ENCODE results near the gene RUNX1. TPM values are rescaled to one million over a fixed set of nuclear protein-coding genes. Genes with fewer than 3 reads are reported as not detected.

RUNX1 gene
- total and polyA plus RNA-seq, 10 of the 15 experiments (the other 5 are each of a cell fraction or from before 2014, with no cell fraction given): 0.90 to 15.2 (median 4.1) TPM

DNA sequence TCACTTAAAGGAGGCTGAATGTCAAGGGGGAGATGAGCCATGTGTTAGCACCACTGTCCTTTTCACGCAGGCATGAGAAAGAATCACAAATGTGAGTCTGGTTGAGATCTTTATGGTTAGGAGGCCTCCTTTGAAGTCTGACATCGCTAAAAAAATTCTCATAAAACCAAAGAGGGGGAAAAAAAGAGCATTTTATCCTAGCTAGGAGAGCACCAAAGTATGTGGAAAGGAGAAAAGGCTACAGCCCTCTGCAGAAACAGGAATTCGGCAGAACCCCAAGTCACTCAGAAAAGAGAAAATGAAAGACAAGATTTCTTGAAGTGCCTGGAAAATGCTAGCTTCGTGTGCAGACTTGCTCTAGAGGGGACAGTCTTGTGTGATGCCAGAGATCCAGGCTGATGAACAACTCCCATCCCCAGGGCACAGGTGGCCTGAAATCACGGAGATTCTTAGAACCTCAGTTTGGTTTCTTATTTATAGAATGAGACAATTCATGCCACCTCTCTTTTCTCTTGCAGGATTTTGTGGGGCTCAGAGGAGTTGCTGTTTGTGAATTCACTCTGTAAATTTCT lies 61.5 kb downstream of the RUNX1 start:
- BruUV-seq (replicated peaks): no TSS peak
- in situ Hi-C loops (cut with MboI) (no loop called here), intact Hi-C loops (cut with micrococcal nuclease; ENCODE audit: unreplicated experiment) (loop anchor here (2.0 kb wide), 1 partner anchor 57 kb away; no protein-coding TSS in a partner anchor)
- peaks cover 0 to 6% of the 10 kb centered on the region in 2 experiments; a peak in 3 of 4 replicates for H3K27me3 ChIP-seq (replicated peaks in 1 of 2; ENCODE audit: control insufficient read depth in 2 of 2, insufficient read depth in 2 of 2, low read length in 1 of 2)
- no peak overlapping the region for H2AFZ ChIP-seq (ENCODE audit: control insufficient read depth, low read depth, low read length)
- ChIA-PET RAD21 (ENCODE audit: unreplicated experiment) (interaction anchor here (1.2 kb wide), 1 partner anchor 13 kb away, joined by 3 read pairs; no protein-coding TSS in a partner anchor), CTCF (no interaction called here), SMC1A (ENCODE audit: uncharacterized antibody, unreplicated experiment) (no interaction called here), POLR2A (no interaction called here)
- H3K4me2 ChIP-seq (ENCODE audit: control insufficient read depth, insufficient read depth): peak overlapping the region; percentile 90
- no peak for DNase-seq (ENCODE audit: low read depth, low spot score)
- H4K20me1 ChIP-seq (ENCODE audit: control insufficient read depth, insufficient read depth): no peaks in the 10 kb centered on the region
- no peak overlapping the region for H3K9ac ChIP-seq (ENCODE audit: control insufficient read depth, insufficient read depth, low read length)
- peak overlapping the region; percentile 5; the same call in 1 of the 2 replicates for H3K4me3 ChIP-seq
- no peaks in the 10 kb centered on the region for H3K9me3 ChIP-seq (replicated peaks; ENCODE audit: control insufficient read depth, insufficient read depth, low read length)
- H3K4me1 ChIP-seq (ENCODE audit: control insufficient read depth, insufficient read depth, low read length): peaks cover 27% of the 10 kb centered on the region
- peak; percentile 23 for FAIRE-seq
- no peak for TF ChIP-seq ESRRA (IDR thresholded peaks at IDR 0.05; ENCODE audit: low read length)
- no peak for TF ChIP-seq DPF2 (IDR thresholded peaks at IDR 0.05)
- no peak; the same call in 1 of the 2 replicates for TF ChIP-seq TCF7 (IDR thresholded peaks at IDR 0.05; ENCODE audit: borderline replicate concordance)
- TF ChIP-seq TCF3 (IDR thresholded peaks at IDR 0.05; ENCODE audit: borderline replicate concordance, insufficient read depth, low read depth, low read length): no peak
- TF ChIP-seq POLR2AphosphoS5 (IDR thresholded peaks at IDR 0.05; ENCODE audit: low read length): no peak
- TF ChIP-seq, protein P1, sequence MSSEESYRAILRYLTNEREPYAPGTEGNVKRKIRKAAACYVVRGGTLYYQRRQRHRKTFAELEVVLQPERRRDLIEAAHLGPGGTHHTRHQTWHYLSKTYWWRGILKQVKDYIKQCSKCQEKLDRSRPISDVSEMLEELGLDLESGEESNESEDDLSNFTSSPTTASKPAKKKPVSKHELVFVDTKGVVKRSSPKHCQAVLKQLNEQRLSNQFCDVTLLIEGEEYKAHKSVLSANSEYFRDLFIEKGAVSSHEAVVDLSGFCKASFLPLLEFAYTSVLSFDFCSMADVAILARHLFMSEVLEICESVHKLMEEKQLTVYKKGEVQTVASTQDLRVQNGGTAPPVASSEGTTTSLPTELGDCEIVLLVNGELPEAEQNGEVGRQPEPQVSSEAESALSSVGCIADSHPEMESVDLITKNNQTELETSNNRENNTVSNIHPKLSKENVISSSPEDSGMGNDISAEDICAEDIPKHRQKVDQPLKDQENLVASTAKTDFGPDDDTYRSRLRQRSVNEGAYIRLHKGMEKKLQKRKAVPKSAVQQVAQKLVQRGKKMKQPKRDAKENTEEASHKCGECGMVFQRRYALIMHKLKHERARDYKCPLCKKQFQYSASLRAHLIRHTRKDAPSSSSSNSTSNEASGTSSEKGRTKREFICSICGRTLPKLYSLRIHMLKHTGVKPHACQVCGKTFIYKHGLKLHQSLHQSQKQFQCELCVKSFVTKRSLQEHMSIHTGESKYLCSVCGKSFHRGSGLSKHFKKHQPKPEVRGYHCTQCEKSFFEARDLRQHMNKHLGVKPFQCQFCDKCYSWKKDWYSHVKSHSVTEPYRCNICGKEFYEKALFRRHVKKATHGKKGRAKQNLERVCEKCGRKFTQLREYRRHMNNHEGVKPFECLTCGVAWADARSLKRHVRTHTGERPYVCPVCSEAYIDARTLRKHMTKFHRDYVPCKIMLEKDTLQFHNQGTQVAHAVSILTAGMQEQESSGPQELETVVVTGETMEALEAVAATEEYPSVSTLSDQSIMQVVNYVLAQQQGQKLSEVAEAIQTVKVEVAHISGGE (CRISPR knock-in tag; IDR thresholded peaks at IDR 0.05): no peak
- no peak for TF ChIP-seq BMI1 (IDR thresholded peaks at IDR 0.05; ENCODE audit: borderline replicate concordance)
- no peak for TF ChIP-seq HDGF (IDR thresholded peaks at IDR 0.05)
- TF ChIP-seq FOXK2 (IDR thresholded peaks at IDR 0.05): no peak
- no peak for TF ChIP-seq EZH2 (IDR thresholded peaks at IDR 0.05; ENCODE audit: borderline replicate concordance, control insufficient read depth, low read depth, low read length)
- no peak for TF ChIP-seq SREBF1 (IDR thresholded peaks at IDR 0.05; ENCODE audit: low read length)
- no peak for TF ChIP-seq KLF5 (IDR thresholded peaks at IDR 0.05; ENCODE audit: partially characterized antibody)
- TF ChIP-seq SUPT20H (IDR thresholded peaks at IDR 0.05; ENCODE audit: borderline replicate concordance, control insufficient read depth, low read depth, low read length): no peak
- TF ChIP-seq PAX8 (IDR thresholded peaks at IDR 0.05): no peak
- TF ChIP-seq, protein P2, sequence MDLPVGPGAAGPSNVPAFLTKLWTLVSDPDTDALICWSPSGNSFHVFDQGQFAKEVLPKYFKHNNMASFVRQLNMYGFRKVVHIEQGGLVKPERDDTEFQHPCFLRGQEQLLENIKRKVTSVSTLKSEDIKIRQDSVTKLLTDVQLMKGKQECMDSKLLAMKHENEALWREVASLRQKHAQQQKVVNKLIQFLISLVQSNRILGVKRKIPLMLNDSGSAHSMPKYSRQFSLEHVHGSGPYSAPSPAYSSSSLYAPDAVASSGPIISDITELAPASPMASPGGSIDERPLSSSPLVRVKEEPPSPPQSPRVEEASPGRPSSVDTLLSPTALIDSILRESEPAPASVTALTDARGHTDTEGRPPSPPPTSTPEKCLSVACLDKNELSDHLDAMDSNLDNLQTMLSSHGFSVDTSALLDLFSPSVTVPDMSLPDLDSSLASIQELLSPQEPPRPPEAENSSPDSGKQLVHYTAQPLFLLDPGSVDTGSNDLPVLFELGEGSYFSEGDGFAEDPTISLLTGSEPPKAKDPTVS (IDR thresholded peaks at IDR 0.05; ENCODE audit: low read depth, low read length): no peak
- no peaks in the 10 kb centered on the region for H3K79me2 ChIP-seq (ENCODE audit: control insufficient read depth, insufficient read depth, low read length)
- H3K27ac ChIP-seq (ENCODE audit: control insufficient read depth, insufficient read depth): no peak overlapping the region; the same call in none of the 2 replicates
- 13% methylated on average over 5 of the region's 5 CpGs for WGBS (ENCODE audit: insufficient coverage, insufficient replicate concordance, low lambda C conversion rate, missing lambda C conversion rate)
- no peaks in the 10 kb centered on the region for H3K36me3 ChIP-seq (ENCODE audit: control insufficient read depth in 2 of 2, insufficient read depth in 2 of 2, low read length in 1 of 2)
- ATAC-seq: no peak; the same call in 2 of the 3 replicates

Measured in GM12878 (cell line).